Adrenal gland (tissue), 12 donors: ENCODE measurements around the gene CCDC9B. TPM values are rescaled to one million over a fixed set of nuclear protein-coding genes. Genes with fewer than 3 reads are reported as not detected.

Experiments
- DNase-seq, 7 donors: peaks; one replicate each; pipeline ENCODE4 v3.0.0-alpha.2; 2019 to 2020
- H3K27ac ChIP-seq, 5 donors: fragments of 200-600 bp; sonication (generic) in 4 of 5; 1 replicate in 3 of 5; 2 replicates in 2 of 5; pipeline versions ENCODE4 v1.5.1 to v1.8.0; 2016 to 2020; ENCODE audit warnings: mild to moderate bottlenecking in 1 of 5
- H3K27me3 ChIP-seq: fragments of 200-600 bp; 2 replicates; pipeline ENCODE4 v1.8.0; 2021
- H3K36me3 ChIP-seq, 2 donors: fragments of 200-600 bp; replicated peaks in 1 of 2; 1 replicate in 1 of 2; 2 replicates in 1 of 2; pipeline versions ENCODE4 v1.5.1 to v1.8.0; 2018 to 2022
- H3K4me1 ChIP-seq, 2 donors: fragments of 200-600 bp; replicated peaks in 1 of 2; 1 replicate in 1 of 2; 2 replicates in 1 of 2; pipeline versions ENCODE4 v1.5.1 to v1.8.0; 2018 to 2021
- H3K4me3 ChIP-seq, 4 donors: fragments of 200-600 bp; sonication (generic) in 3 of 4; one replicate each; pipeline ENCODE4 v1.5.1; 2016 to 2018
- H3K9me3 ChIP-seq, 3 donors: fragments of 200-600 bp; sonication (generic) in 1 of 3; replicated peaks in 1 of 3; 1 replicate in 2 of 3; 2 replicates in 1 of 3; pipeline versions ENCODE4 v1.5.1 to v1.8.0; 2016 to 2021
- CTCF ChIP-seq, 6 experiments: fragments of 450-650 bp in 4 of 6; fragments of 200-600 bp in 2 of 6; sonication (generic) in 1 of 6; IDR thresholded peaks; 1 replicate in 5 of 6; 2 replicates in 1 of 6; pipeline versions ENCODE4 v1.5.1 to v1.8.0; 2016 to 2021; ENCODE audit warnings: antibody characterized with exemption in 6 of 6, mild to moderate bottlenecking in 2 of 6, moderate library complexity in 1 of 6
- POLR2A ChIP-seq, 2 donors: fragments of 450-650 bp; IDR thresholded peaks; one replicate each; pipeline ENCODE4 v1.6.1; 2017; ENCODE audit warnings: antibody characterized with exemption in 2 of 2, mild to moderate bottlenecking in 2 of 2, moderate library complexity in 1 of 2
- WGBS, 4 donors: extraction: QIAGEN DNeasy Blood & Tissue Kit in 2 of 4; methylation state at CpG; one replicate each; pipeline versions ENCODE4 v1.1.5 to v1.1.7; 2013 to 2017; 5-methylcytosine and 5-hydroxymethylcytosine counted together
- intact Hi-C, 2 donors: fragments of 100-400 bp; cut with DNase I; formaldehyde crosslinking; loops; one replicate each; pipeline versions ENCODE4 v1.14.1 to v1.15.0; 2022 to 2023
- polyA plus RNA-seq, 3 donors: library from polyadenylated mRNA; stranded (reverse); fragments of 200-250 nt in 2 of 3; fragments of 350-450 nt in 1 of 3; fragmentation: Illumina TruSeq in 1 of 3; extraction: RNeasy Lipid Tissue Mini Kit (QIAGEN cat#74804) in 1 of 3; gene quantifications; one replicate each; pipeline ENCODE4 v1.2.3, GENCODE V29; 2013 to 2014
- total RNA-seq, 9 donors: library from RNA; depleted of rRNA in 4 of 9; stranded (reverse); fragments of >200 nt in 4 of 9; fragments of 120-200 nt in 1 of 9; fragmentation: NEBNext Ultra II Directional in 1 of 9; extraction: Animal tissue kit (Norgen Biotek cat#: 25700) in 1 of 9; gene quantifications; one replicate each; pipeline versions ENCODE4 v1.1.0 to v1.2.4, GENCODE V29; 2013 to 2023
- donor health status: healthy with polysubstance abuse.
- donor health status: Bipolar disorder and iron deficiency.
- donor health status: DM: yes; HTN: yes; CAD: no.
- donor health status: DM: no; HTN: no; CAD: no.
- donor health status: DM: no; HTN: no; CAD: no.
- donor health status: DM: yes; HTN: yes; CAD: no.

The CCDC9B gene
- total and polyA plus RNA-seq, 12 donors: 0.72 to 41.0 (median 10.8) TPM

GRCh38 chr15:40366457-40367370 lies 26.0 kb upstream of the CCDC9B start:
- Histone ChIP-seq H3K27ac (peak overlapping the region in 1 of 5 donors; percentile 17), H3K27me3 (no peaks in the 10 kb centered on the region), H3K4me3 (no peak overlapping the region), H3K36me3 (no peaks in the 10 kb centered on the region), H3K9me3 (no peaks in the 10 kb centered on the region), H3K4me1 (peaks cover 0 to 14% of the 10 kb centered on the region in 2 donors)
- WGBS, 4 donors: 81 to 87% (median 85%) methylated on average over 14 of the region's 14 CpGs
- intact Hi-C loops: loop anchor here in 1 of 2 donors (10.0 kb wide), 1 partner anchor 48 kb away; no protein-coding TSS in a partner anchor
- DNase-seq: peak; percentile 47 to 79 (median 69)
- no peak for TF ChIP-seq CTCF (IDR thresholded peaks at IDR 0.05)
- no peak for TF ChIP-seq POLR2A (IDR thresholded peaks at IDR 0.05)

- Histone ChIP-seq H3K4me3 (no peak overlapping the region), H3K4me1 (peaks cover 0 to 14% of the 10 kb centered on the region in 2 donors), H3K27ac (no peak overlapping the region), H3K36me3 (no peaks in the 10 kb centered on the region), H3K9me3 (no peaks in the 10 kb centered on the region), H3K27me3 (no peaks in the 10 kb centered on the region)
- intact Hi-C loops: loop anchor here in 1 of 2 donors (10.0 kb wide), 1 partner anchor 49 kb away; no protein-coding TSS in a partner anchor
- DNase-seq: no peak
- 90 to 92% (median 91%) methylated on average over 10 to 11 of the region's 11 CpGs for WGBS, 4 donors
- TF ChIP-seq POLR2A (IDR thresholded peaks at IDR 0.05) (no peak), CTCF (IDR thresholded peaks at IDR 0.05) (no peak)
Measured at GRCh38 chr15:40365624-40366456, 25.1 kb upstream of the CCDC9B start.

- Histone ChIP-seq H3K27ac (no peak overlapping the region), H3K4me1 (peaks cover 0 to 14% of the 10 kb centered on the region in 2 donors), H3K9me3 (no peaks in the 10 kb centered on the region), H3K36me3 (no peaks in the 10 kb centered on the region), H3K4me3 (no peak overlapping the region), H3K27me3 (no peaks in the 10 kb centered on the region)
- DNase-seq: no peak
- WGBS, 4 donors: 80 to 96% (median 95%) methylated on average over 2 to 5 of the region's 5 CpGs; no CpG with 5 or more reads in 1 of the 4 donors
- intact Hi-C loops: loop anchor here in 1 of 2 donors (10.0 kb wide), 1 partner anchor 50 kb away; no protein-coding TSS in a partner anchor
- TF ChIP-seq POLR2A (IDR thresholded peaks at IDR 0.05) (no peak), CTCF (IDR thresholded peaks at IDR 0.05) (no peak)
Measured at GRCh38 chr15:40365016-40365415, 24.3 kb upstream of the CCDC9B start.

GRCh38 chr15:40364251-40364650 lies 23.5 kb upstream of the CCDC9B start:
- no peaks in the 10 kb centered on the region for H3K27me3 ChIP-seq
- TF ChIP-seq POLR2A (IDR thresholded peaks at IDR 0.05) (no peak), CTCF (IDR thresholded peaks at IDR 0.05) (no peak)
- no peak overlapping the region for H3K27ac ChIP-seq
- H3K4me1 ChIP-seq: peaks cover 0 to 14% of the 10 kb centered on the region in 2 donors
- H3K4me3 ChIP-seq: no peak overlapping the region
- intact Hi-C loops: loop anchor here (5.0 to 10.0 kb wide), 2 partner anchors 51 to 58 kb away; no protein-coding TSS in a partner anchor
- 68 to 79% (median 78%) methylated on average over 5 to 6 of the region's 6 CpGs for WGBS, 4 donors
- no peaks in the 10 kb centered on the region for H3K9me3 ChIP-seq
- no peak for DNase-seq
- H3K36me3 ChIP-seq: no peaks in the 10 kb centered on the region
